ENCODE measurements around the gene OSBPL1A.

- no peak for TF ChIP-seq CTCF (IDR thresholded peaks at IDR 0.05)
- TF ChIP-seq POLR2A (IDR thresholded peaks at IDR 0.05) = no peak
These were observed 127.2 kb downstream of the OSBPL1A start for GRCh38 chr18:24270358-24270936.

Measured in right lobe of liver (tissue), 4 donors.